ENCODE measurements around the gene STK32C. TPM values are rescaled to one million over a fixed set of nuclear protein-coding genes. Genes with fewer than 3 reads are reported as not detected.

The STK32C gene
- total and polyA plus RNA-seq, 2 donors (not counting 1 experiment from before 2014, with no cell fraction given) = 9.9 to 16.8 TPM

DNA sequence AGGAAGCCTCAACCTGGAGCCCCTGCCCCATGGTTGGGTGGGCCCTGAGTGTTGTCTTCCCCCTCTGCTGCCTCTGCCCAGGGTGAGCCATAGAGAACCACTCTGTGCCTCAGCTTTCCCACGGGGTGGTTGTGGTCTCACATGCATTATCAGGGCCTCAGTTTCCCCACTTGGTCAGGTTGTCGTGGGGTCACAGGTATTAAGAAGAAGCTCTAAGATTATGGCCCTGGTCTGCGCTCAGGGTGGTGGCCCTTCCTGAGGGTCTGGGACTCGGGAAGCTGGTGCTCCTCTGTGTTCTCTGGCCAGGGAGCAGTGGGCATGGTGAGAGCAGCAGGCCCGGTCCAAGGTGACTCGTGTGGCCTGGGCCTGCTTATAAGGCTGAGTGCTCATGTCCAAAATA is 42.0 kb upstream of the STK32C start:
- ChIA-PET POLR2A (no interaction called here), CTCF (interaction anchor here (1.1 to 1.4 kb wide), 3 partner anchors 10 to 13 kb away, joined by 3 read pairs; no protein-coding TSS in a partner anchor)
- Histone ChIP-seq H3K9me3 (ENCODE audit: control extremely low read depth in 1 of 3, control insufficient read depth in 2 of 3, insufficient read depth in 1 of 3, low read length in 2 of 3) (peaks cover 0 to 3% (median 0%) of the 10 kb centered on the region in 3 donors), H3K27ac (ENCODE audit: low read length in 2 of 2) (no peak overlapping the region), H3K9ac (ENCODE audit: low read length) (no peak overlapping the region), H3K4me2 (replicated peaks; ENCODE audit: low read depth, low read length, poor library complexity, severe bottlenecking) (no peak overlapping the region), H3K36me3 (replicated peaks in 1 of 2; ENCODE audit: control extremely low read depth in 1 of 2, control insufficient read depth in 1 of 2, extremely low read depth in 1 of 2, insufficient read depth in 2 of 2, low read length in 1 of 2) (peaks cover 0 to 7% of the 10 kb centered on the region in 2 experiments), H3K27me3 (replicated peaks in 1 of 4; ENCODE audit: control extremely low read depth in 1 of 4, control insufficient read depth in 3 of 4, insufficient read depth in 4 of 4, low read length in 3 of 4) (no peaks in the 10 kb centered on the region), H3K4me3 (ENCODE audit: control extremely low read depth in 1 of 5, extremely low read depth in 1 of 5, insufficient read depth in 1 of 5, low read depth in 2 of 5, low read length in 4 of 5) (no peak overlapping the region), H2AFZ (ENCODE audit: insufficient read depth, low read depth, low read length, poor library complexity, severe bottlenecking) (no peak overlapping the region), H3K79me2 (ENCODE audit: control insufficient read depth, insufficient read depth, low read length) (no peaks in the 10 kb centered on the region), H3K4me1 (ENCODE audit: control insufficient read depth in 2 of 2, insufficient read depth in 2 of 2, low read length in 2 of 2) (peaks cover 0 to 7% of the 10 kb centered on the region in 2 donors), H4K20me1 (ENCODE audit: control insufficient read depth, insufficient read depth, low read length, poor library complexity, severe bottlenecking) (no peaks in the 10 kb centered on the region)
- no peak overlapping the region for H3K4me3 Mint-ChIP-seq
- H3K27me3 Mint-ChIP-seq = no peaks in the 10 kb centered on the region
- peaks cover 12% of the 10 kb centered on the region for H3K4me1 Mint-ChIP-seq
- 95% methylated on average over 6 of the region's 6 CpGs for WGBS (ENCODE audit: insufficient coverage)
- DNase-seq (no peak), ATAC-seq (ENCODE audit: low read depth) (no peak)
- H3K27ac Mint-ChIP-seq = no peak overlapping the region
- no peak for TF ChIP-seq CTCF (IDR thresholded peaks at IDR 0.05)
- intact Hi-C loops (cut with micrococcal nuclease) = no loop called here
- H3K9me3 Mint-ChIP-seq (ENCODE audit: insufficient read depth) = no peaks in the 10 kb centered on the region

DNA sequence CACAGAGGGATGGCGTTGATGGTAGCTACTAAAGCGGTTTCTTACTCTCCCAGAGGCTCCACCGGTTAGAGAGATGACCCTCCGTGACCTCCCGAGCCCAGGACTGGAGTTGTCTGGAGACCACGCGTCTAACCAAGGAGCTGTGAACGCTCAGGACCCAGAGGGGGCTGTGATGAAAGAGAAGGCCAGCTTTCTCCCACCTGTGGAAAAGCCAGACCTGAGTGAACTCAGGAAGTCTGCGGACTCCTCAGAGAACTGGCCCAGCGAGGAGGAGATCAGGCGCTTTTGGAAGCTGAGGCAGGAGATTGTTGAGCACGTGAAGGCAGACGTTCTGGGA is 40.1 kb upstream of the STK32C start:
- no peaks in the 10 kb centered on the region for H4K20me1 ChIP-seq (ENCODE audit: control insufficient read depth, insufficient read depth, low read length, poor library complexity, severe bottlenecking)
- Mint-ChIP-seq H3K9me3 (ENCODE audit: insufficient read depth) (no peaks in the 10 kb centered on the region), H3K4me1 (peaks cover 9% of the 10 kb centered on the region), H3K4me3 (no peak overlapping the region), H3K27ac (no peak overlapping the region), H3K27me3 (no peaks in the 10 kb centered on the region)
- H3K79me2 ChIP-seq (ENCODE audit: control insufficient read depth, insufficient read depth, low read length) = no peaks in the 10 kb centered on the region
- H3K27ac ChIP-seq (ENCODE audit: low read length in 2 of 2) = no peak overlapping the region
- H3K4me3 ChIP-seq (ENCODE audit: control extremely low read depth in 1 of 5, extremely low read depth in 1 of 5, insufficient read depth in 1 of 5, low read depth in 2 of 5, low read length in 4 of 5) = no peak overlapping the region
- peaks cover 0 to 4% of the 10 kb centered on the region in 2 donors for H3K4me1 ChIP-seq (ENCODE audit: control insufficient read depth in 2 of 2, insufficient read depth in 2 of 2, low read length in 2 of 2)
- CTCF ChIA-PET = interaction anchor here (0.8 kb wide), 1 partner anchor 34 kb away, joined by 3 read pairs; no protein-coding TSS in a partner anchor
- peaks cover 0 to 3% (median 0%) of the 10 kb centered on the region in 3 donors for H3K9me3 ChIP-seq (ENCODE audit: control extremely low read depth in 1 of 3, control insufficient read depth in 2 of 3, insufficient read depth in 1 of 3, low read length in 2 of 3)
- POLR2A ChIA-PET = no interaction called here
- H3K4me2 ChIP-seq (replicated peaks; ENCODE audit: low read depth, low read length, poor library complexity, severe bottlenecking) = no peak overlapping the region
- H3K27me3 ChIP-seq (replicated peaks in 1 of 4; ENCODE audit: control extremely low read depth in 1 of 4, control insufficient read depth in 3 of 4, insufficient read depth in 4 of 4, low read length in 3 of 4) = no peaks in the 10 kb centered on the region
- H3K9ac ChIP-seq (ENCODE audit: low read length) = no peak overlapping the region
- no peak for DNase-seq
- WGBS (ENCODE audit: insufficient coverage) = 95% methylated on average over 13 of the region's 13 CpGs
- peaks cover 0 to 15% of the 10 kb centered on the region in 2 experiments for H3K36me3 ChIP-seq (replicated peaks in 1 of 2; ENCODE audit: control extremely low read depth in 1 of 2, control insufficient read depth in 1 of 2, extremely low read depth in 1 of 2, insufficient read depth in 2 of 2, low read length in 1 of 2)
- intact Hi-C loops (cut with micrococcal nuclease) = no loop called here
- H2AFZ ChIP-seq (ENCODE audit: insufficient read depth, low read depth, low read length, poor library complexity, severe bottlenecking) = no peak overlapping the region
- no peak for ATAC-seq (ENCODE audit: low read depth)
- TF ChIP-seq EZH2 (IDR thresholded peaks at IDR 0.05; ENCODE audit: borderline replicate concordance, insufficient read depth, low read depth, low read length, poor library complexity, severe bottlenecking) = no peak
- TF ChIP-seq CTCF (IDR thresholded peaks at IDR 0.05) = no peak

Data from B cell (primary cell).